OCI-LY1 (cell line): ENCODE measurements around the gene LIM2.

Experiments used
- H2AFZ ChIP-seq: fragments of 200-600 bp; sonication (generic), shearing (Covaris generic); 2 replicates; pipeline ENCODE4 v1.6.0; 2014; ENCODE audit warnings: antibody characterized with exemption, mild to moderate bottlenecking, low read length
- H3F3A ChIP-seq: fragments of 200-600 bp; sonication (generic), shearing (Covaris generic); 2 replicates; pipeline ENCODE4 v1.6.0; 2014; ENCODE audit warnings: mild to moderate bottlenecking, antibody characterized with exemption, low read length, moderate library complexity; ENCODE audit not compliant: insufficient read depth
- H3K27ac ChIP-seq: fragments of 200-600 bp; sonication (generic); 2 replicates; pipeline ENCODE4 v1.5.1; 2014; ENCODE audit warnings: low read length, mixed run types, mild to moderate bottlenecking, low read depth; ENCODE audit not compliant: poor library complexity, severe bottlenecking
- H3K27me3 ChIP-seq: fragments of 200-600 bp; sonication (generic); 2 replicates; pipeline ENCODE4 v1.6.0; 2014; ENCODE audit warnings: antibody characterized with exemption, mild to moderate bottlenecking, low read length, moderate library complexity; ENCODE audit not compliant: insufficient read depth
- H3K36me3 ChIP-seq: fragments of 200-600 bp; sonication (generic); 2 replicates; pipeline ENCODE4 v1.6.1; 2014; ENCODE audit warnings: mild to moderate bottlenecking, antibody characterized with exemption, low read length, moderate library complexity, mixed read lengths; ENCODE audit not compliant: insufficient read depth
- H3K4me1 ChIP-seq: fragments of 200-600 bp; sonication (generic); 2 replicates; pipeline ENCODE4 v1.5.1; 2014; ENCODE audit warnings: mild to moderate bottlenecking, low read length, moderate library complexity; ENCODE audit not compliant: insufficient read depth, severe bottlenecking
- H3K4me2 ChIP-seq: fragments of 200-600 bp; sonication (generic), shearing (Covaris generic); 2 replicates; pipeline ENCODE4 v1.6.1; 2014; ENCODE audit warnings: low read length
- H3K4me3 ChIP-seq: fragments of 200-600 bp; sonication (generic); 2 replicates; pipeline ENCODE4 v1.5.1; 2014; ENCODE audit warnings: low read length, low read depth, mild to moderate bottlenecking, mixed read lengths; ENCODE audit not compliant: poor library complexity, severe bottlenecking
- H3K79me2 ChIP-seq: fragments of 200-600 bp; shearing (Covaris generic); 2 replicates; pipeline ENCODE4 v1.6.1; 2016; ENCODE audit warnings: mixed run types, low read length, mixed read lengths; ENCODE audit not compliant: insufficient read depth
- H3K9ac ChIP-seq: fragments of 200-600 bp; sonication (generic), shearing (Covaris generic); 2 replicates; pipeline ENCODE4 v1.6.1; 2014; ENCODE audit warnings: mild to moderate bottlenecking, low read length, mixed read lengths
- H3K9me2 ChIP-seq: fragments of 200-600 bp; sonication (generic), shearing (Covaris generic); 2 replicates; pipeline ENCODE4 v1.6.1; 2014; ENCODE audit warnings: low read depth, mild to moderate bottlenecking, low read length, mixed read lengths
- H3K9me3 ChIP-seq: fragments of 200-600 bp; shearing (Covaris generic); 2 replicates; pipeline ENCODE4 v1.6.1; 2014; ENCODE audit warnings: low read length, mixed read lengths
- H4K20me1 ChIP-seq: fragments of 200-600 bp; sonication (generic), shearing (Covaris generic); 2 replicates; pipeline ENCODE4 v1.6.0; 2016; ENCODE audit warnings: mild to moderate bottlenecking, low read length; ENCODE audit not compliant: insufficient read depth
- EZH2 ChIP-seq: fragments of 200-600 bp; sonication (generic), shearing (Covaris generic); IDR thresholded peaks from 2 replicates; pipeline ENCODE4 v1.8.0; 2017; ENCODE audit warnings: borderline replicate concordance, mixed run types, mild to moderate bottlenecking, antibody characterized with exemption, low read length, moderate library complexity, mixed read lengths
- TF ChIP-seq, protein P1 (sequence below): fragments of 200-600 bp; sonication (generic), shearing (Covaris generic); IDR thresholded peaks from 2 replicates; pipeline ENCODE4 v1.5.1; 2017; ENCODE audit warnings: mild to moderate bottlenecking, antibody characterized with exemption, low read length, moderate library complexity, mixed read lengths

Gene LIM2

DNA sequence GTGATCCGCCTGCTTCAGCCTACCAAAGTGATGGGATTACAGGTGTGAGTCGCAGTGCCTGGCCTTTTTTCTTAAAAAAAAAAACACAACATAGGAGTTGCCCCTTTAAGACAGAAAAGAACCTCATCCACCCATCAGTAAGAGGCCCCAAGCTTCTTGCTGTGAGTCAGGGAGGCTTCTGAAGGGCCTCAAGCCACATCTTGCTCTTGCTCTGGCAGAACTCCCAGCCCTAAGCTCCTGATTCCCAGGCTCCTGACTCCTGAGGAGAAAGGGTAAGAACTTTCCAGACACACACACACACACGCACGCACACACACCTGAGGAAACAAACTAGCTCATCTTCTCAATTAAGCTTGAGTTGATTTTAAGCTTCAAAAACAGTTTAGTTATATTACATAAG, 28.5 kb downstream of the LIM2 start:
- no peak overlapping the region for H3K27ac ChIP-seq
- H3K4me3 ChIP-seq: no peak overlapping the region
- H3K36me3 ChIP-seq: peaks cover 7% of the 10 kb centered on the region
- no peaks in the 10 kb centered on the region for H3K27me3 ChIP-seq
- H4K20me1 ChIP-seq: no peaks in the 10 kb centered on the region
- no peaks in the 10 kb centered on the region for H3K79me2 ChIP-seq
- H3K4me2 ChIP-seq: no peak overlapping the region
- H3K9me3 ChIP-seq: no peaks in the 10 kb centered on the region
- no peaks in the 10 kb centered on the region for H3F3A ChIP-seq
- H3K4me1 ChIP-seq: peaks cover 24% of the 10 kb centered on the region
- H3K9ac ChIP-seq: no peak overlapping the region
- no peak overlapping the region for H2AFZ ChIP-seq
- no peaks in the 10 kb centered on the region for H3K9me2 ChIP-seq
- TF ChIP-seq EZH2: no peak
- TF ChIP-seq, protein P1, sequence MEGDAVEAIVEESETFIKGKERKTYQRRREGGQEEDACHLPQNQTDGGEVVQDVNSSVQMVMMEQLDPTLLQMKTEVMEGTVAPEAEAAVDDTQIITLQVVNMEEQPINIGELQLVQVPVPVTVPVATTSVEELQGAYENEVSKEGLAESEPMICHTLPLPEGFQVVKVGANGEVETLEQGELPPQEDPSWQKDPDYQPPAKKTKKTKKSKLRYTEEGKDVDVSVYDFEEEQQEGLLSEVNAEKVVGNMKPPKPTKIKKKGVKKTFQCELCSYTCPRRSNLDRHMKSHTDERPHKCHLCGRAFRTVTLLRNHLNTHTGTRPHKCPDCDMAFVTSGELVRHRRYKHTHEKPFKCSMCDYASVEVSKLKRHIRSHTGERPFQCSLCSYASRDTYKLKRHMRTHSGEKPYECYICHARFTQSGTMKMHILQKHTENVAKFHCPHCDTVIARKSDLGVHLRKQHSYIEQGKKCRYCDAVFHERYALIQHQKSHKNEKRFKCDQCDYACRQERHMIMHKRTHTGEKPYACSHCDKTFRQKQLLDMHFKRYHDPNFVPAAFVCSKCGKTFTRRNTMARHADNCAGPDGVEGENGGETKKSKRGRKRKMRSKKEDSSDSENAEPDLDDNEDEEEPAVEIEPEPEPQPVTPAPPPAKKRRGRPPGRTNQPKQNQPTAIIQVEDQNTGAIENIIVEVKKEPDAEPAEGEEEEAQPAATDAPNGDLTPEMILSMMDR: no peak

DNA sequence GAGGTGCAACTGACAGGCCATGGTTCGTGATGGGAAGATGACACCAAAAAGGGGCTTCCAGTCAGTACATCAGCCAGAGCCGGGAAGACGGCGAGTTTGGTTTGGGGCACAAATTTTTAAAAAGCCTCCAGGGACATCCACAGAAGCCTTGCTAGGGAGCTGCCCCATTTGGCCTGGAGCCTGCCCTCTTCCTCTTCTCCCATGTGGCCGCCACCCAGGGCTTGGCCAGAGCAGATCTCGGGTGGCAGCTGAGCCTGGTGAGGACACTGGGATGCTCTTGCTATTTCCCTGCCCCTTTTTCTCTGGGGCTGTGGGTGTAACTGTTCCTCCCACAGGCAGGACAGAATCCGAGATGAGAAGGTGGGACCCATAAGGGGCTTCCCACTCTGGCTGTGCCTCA, 29.8 kb downstream of the LIM2 start:
- Histone ChIP-seq H3K27ac (no peak overlapping the region), H3K4me3 (no peak overlapping the region), H3K9ac (no peak overlapping the region), H3K36me3 (peaks cover 11% of the 10 kb centered on the region), H3K9me3 (no peaks in the 10 kb centered on the region), H4K20me1 (no peaks in the 10 kb centered on the region), H3K79me2 (no peaks in the 10 kb centered on the region), H3K9me2 (no peaks in the 10 kb centered on the region), H3K4me1 (peaks cover 11% of the 10 kb centered on the region), H2AFZ (no peak overlapping the region), H3K4me2 (no peak overlapping the region), H3F3A (no peaks in the 10 kb centered on the region), H3K27me3 (no peaks in the 10 kb centered on the region)
- TF ChIP-seq, protein P1: no peak
- TF ChIP-seq EZH2: no peak

DNA sequence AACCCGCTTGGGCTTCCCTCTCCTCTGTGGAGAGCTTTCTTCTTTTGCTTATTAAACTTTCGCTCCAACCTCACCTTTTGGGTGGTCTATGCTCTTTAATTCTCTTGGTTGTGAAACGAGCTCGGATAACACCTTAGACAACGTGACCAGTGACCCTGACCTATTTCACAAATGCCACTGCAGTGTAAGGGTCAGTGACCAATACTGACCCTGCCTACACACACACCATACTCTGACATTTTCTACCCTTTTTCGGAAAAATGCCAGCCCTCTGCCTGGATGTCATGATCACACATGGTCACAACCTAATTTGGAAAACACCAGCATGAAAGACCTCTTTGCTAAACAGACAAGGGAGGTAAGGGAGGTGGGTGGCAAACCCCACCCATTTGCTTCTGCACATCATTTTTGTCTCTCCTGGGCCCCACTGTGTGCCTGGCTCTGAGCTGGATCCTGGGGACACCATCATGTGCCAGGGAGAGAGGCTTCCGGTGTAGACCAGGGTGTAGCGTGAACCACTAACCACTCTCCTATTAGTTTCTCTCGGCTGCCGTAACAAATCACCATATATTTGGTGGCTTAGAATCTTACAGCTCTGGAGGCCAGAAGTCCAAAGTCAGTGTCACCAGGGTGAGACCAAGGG, 31.5 kb downstream of the LIM2 start:
- TF ChIP-seq EZH2: no peak
- Histone ChIP-seq H2AFZ (no peak overlapping the region), H3K27ac (no peak overlapping the region), H3K4me3 (no peak overlapping the region), H3K36me3 (peaks cover 23% of the 10 kb centered on the region), H3K4me2 (no peak overlapping the region), H3K9ac (no peak overlapping the region), H3K4me1 (no peaks in the 10 kb centered on the region), H3K9me2 (no peaks in the 10 kb centered on the region), H3K79me2 (no peaks in the 10 kb centered on the region), H4K20me1 (no peaks in the 10 kb centered on the region), H3K27me3 (no peaks in the 10 kb centered on the region), H3K9me3 (no peaks in the 10 kb centered on the region), H3F3A (no peaks in the 10 kb centered on the region)

DNA sequence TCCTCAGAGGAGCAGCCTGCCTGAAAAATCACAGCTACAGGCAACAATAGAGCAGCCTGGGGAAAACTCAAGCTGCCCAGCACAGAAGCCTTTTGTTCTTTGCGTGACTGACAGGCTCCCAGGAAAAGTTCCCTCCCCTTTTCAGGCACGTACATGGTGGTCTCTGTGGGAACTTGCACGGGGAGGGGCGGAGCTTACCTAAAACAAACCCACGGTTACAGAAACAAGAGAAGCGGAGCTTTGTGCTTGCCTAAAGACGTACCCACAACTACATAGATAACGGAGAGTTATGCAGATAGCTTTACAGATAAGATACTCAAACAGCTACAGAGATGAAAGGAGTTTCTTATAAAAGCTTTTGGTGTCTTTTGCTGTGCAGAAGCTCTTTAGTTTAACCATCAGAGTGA, 33.0 kb downstream of the LIM2 start:
- no peak overlapping the region for H2AFZ ChIP-seq
- H3F3A ChIP-seq: no peaks in the 10 kb centered on the region
- H3K79me2 ChIP-seq: no peaks in the 10 kb centered on the region
- no peak overlapping the region for H3K9ac ChIP-seq
- H3K27ac ChIP-seq: no peak overlapping the region
- H4K20me1 ChIP-seq: no peaks in the 10 kb centered on the region
- H3K4me3 ChIP-seq: no peak overlapping the region
- TF ChIP-seq, protein P1: no peak
- no peak for TF ChIP-seq EZH2
- H3K4me1 ChIP-seq: no peaks in the 10 kb centered on the region
- no peak overlapping the region for H3K4me2 ChIP-seq
- no peaks in the 10 kb centered on the region for H3K9me2 ChIP-seq
- H3K9me3 ChIP-seq: no peaks in the 10 kb centered on the region
- peaks cover 36% of the 10 kb centered on the region for H3K36me3 ChIP-seq
- no peaks in the 10 kb centered on the region for H3K27me3 ChIP-seq
